Measurements from ENCODE around the gene NRSN2. TPM values are rescaled to one million over a fixed set of nuclear protein-coding genes. Genes with fewer than 3 reads are reported as not detected.

Gene NRSN2
- total and polyA plus RNA-seq, 4 donors = 32.3 to 150 (median 91.7) TPM

DNA sequence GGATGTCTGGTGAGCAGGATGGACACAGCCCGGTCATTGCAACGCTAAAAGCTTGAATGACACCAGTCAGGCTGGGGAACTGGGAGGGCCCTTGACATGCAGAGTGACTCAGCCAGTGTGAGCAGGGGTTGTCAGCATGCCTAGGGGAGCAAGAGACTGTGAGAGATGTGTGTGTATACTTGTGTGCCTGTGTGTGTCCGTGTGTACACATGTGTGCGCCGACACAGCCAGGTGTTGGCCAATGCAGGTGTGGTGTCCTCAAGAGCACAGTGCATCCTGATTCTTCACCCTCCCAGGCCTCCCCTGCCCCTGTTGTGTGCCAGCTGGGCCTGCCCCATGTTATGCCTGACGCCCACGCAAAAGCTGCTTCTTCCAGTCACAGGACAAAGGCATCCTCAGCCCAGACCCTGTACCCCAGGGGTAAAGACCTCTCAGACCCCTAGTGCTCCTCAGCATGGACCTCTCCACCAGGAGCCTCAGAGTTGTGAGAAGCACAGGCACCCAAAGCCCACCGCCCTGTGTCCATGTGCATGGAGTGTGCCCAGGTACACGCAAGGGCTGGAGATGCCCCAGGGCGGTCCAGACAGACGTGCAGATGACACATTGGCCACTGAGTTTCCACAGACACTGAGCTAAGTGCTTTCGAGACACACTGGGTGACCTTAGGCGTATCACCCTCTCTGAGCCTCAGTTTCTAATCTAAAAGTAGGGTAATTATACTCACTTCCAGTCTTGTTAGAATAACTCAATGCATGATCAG, 16.6 kb downstream of the NRSN2 start:
- Histone ChIP-seq H3K27me3 (ENCODE audit: control insufficient read depth, insufficient read depth, low read length) (no peaks in the 10 kb centered on the region), H3K4me3 (ENCODE audit: low read depth, low read length) (no peak overlapping the region), H3K36me3 (ENCODE audit: control insufficient read depth, insufficient read depth, low read length) (no peaks in the 10 kb centered on the region), H3K4me1 (ENCODE audit: control insufficient read depth, insufficient read depth, low read length) (peaks cover 3% of the 10 kb centered on the region), H3K9me3 (ENCODE audit: control insufficient read depth, insufficient read depth, low read length) (no peaks in the 10 kb centered on the region), H3K27ac (ENCODE audit: low read depth, low read length) (no peak overlapping the region)
- no peak for DNase-seq (ENCODE audit: low read depth in 4 of 6, low spot score in 6 of 6)
- 90% methylated on average over 11 of the region's 13 CpGs for WGBS (ENCODE audit: insufficient coverage)

DNA sequence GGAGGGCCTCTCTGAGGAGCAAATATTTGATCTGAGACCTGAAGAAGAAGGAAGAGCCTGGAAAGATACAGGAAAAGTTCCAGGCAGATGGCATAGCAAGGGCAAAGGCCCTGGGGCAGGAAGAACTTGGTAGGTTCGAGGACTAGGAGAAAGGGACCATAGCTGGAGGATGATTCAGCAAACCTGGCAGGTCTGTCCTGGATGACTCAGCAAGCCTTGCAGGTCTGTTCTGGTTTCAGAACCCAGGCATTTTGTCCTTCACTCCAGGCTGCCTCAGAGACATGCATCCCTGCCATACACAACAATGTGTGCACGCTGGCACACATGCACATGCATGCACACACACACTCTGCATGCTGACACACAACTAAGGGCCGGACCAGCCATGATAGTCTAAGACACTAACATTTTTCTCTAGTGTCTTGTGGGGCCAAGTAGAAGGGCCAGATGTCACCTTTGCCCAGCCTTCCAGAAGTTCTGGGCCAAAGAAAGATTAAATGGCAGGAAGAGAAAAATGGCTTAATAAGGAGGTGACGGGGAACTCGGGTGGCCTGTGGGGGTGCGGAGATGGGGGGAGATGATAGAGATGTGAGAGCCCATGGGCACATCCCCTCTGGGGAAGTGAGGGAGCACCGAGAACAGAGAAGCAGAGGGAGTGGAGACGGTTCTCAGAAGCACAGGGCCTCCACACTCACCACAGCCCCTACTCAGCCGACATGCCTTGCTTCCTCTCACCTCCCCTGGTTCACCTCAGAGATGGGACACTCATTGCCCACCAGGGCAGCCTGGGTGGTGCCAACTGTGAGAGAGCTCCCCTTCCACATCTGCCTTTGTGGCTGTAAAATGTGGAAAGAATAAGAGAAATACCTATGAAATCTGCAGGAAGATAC, 18.2 kb downstream of the NRSN2 start:
- no peak overlapping the region for H3K4me3 ChIP-seq (ENCODE audit: low read depth, low read length)
- H3K27ac ChIP-seq (ENCODE audit: low read depth, low read length) = no peak overlapping the region
- H3K9me3 ChIP-seq (ENCODE audit: control insufficient read depth, insufficient read depth, low read length) = no peaks in the 10 kb centered on the region
- no peaks in the 10 kb centered on the region for H3K27me3 ChIP-seq (ENCODE audit: control insufficient read depth, insufficient read depth, low read length)
- peaks cover 3% of the 10 kb centered on the region for H3K4me1 ChIP-seq (ENCODE audit: control insufficient read depth, insufficient read depth, low read length)
- H3K36me3 ChIP-seq (ENCODE audit: control insufficient read depth, insufficient read depth, low read length) = no peaks in the 10 kb centered on the region
- no peak for DNase-seq (ENCODE audit: low read depth in 4 of 6, low spot score in 6 of 6)
- 90% methylated on average over 4 of the region's 9 CpGs for WGBS (ENCODE audit: insufficient coverage)

DNA sequence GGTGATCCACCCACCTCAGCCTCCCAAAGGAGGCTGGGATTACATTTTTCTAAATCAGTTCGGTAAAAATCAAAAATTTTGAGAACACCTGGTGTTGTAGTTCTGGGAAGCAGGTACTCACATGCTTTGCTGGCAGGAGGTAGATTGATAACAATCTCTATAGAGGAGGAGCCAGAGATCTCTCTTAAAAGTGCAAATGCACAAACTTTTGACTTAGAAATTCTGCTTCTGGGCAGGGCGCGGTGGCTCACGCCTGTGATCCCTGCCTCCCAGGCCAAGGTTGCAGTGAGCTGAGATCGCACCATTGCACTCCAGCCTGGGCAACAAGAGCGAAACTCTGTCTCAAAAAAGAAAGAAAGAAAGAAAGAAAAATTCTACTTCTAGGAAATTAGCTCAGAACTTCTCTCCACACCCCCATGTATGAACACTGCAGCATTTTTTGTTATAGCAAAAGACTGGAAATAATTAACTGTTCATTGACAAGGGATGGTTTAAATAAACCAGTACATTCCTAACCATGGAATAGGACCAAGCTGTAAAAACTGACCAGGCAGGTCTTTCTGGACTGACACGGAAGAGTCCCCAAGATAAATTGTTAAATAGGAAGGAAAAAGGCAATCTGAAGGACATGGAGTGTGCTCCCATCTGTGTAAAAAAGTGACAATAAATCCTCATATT, 19.3 kb downstream of the NRSN2 start:
- H3K9me3 ChIP-seq (ENCODE audit: control insufficient read depth, insufficient read depth, low read length) = no peaks in the 10 kb centered on the region
- H3K27me3 ChIP-seq (ENCODE audit: control insufficient read depth, insufficient read depth, low read length) = no peaks in the 10 kb centered on the region
- H3K36me3 ChIP-seq (ENCODE audit: control insufficient read depth, insufficient read depth, low read length) = no peaks in the 10 kb centered on the region
- 95% methylated on average over 4 of the region's 7 CpGs for WGBS (ENCODE audit: insufficient coverage)
- DNase-seq (ENCODE audit: low read depth in 4 of 6, low spot score in 6 of 6) = no peak
- peaks cover 3% of the 10 kb centered on the region for H3K4me1 ChIP-seq (ENCODE audit: control insufficient read depth, insufficient read depth, low read length)
- no peak overlapping the region for H3K27ac ChIP-seq (ENCODE audit: low read depth, low read length)
- no peak overlapping the region for H3K4me3 ChIP-seq (ENCODE audit: low read depth, low read length)

DNA sequence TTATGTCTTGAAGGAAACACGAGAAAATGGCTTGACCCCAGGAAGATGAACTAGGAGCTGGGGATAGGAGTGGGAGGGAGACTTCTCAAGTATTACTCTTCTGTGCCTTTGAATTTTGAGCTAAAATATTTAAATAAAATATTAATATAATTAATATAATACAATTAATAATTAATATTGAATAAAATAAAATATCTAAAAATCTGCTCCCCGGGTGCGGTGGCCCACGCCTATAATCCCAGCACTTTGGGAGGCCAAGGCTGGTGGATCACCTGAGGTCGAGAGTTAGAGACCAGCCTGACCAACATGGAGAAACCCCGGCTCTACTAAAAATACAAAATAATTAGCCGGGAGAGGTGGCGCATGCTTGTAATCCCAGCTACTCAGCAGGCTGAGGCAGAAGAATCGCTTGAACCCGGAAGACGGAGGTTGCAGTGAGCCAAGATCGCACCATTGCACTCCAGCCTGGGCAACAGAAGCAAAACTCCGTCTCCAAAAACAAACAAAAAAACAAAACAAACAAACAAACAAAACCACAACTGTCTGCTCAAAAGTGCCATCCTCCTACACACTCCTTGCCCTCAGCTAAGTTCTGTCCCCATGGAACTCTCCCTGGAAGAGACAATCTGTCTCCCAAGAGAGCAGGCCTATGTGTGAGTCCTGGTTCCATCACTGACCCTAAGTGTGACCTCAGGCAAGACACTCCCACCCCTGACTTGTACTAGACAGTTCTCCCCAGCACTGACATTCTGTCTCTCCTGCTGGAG, 20.0 kb downstream of the NRSN2 start:
- Histone ChIP-seq H3K27me3 (ENCODE audit: control insufficient read depth, insufficient read depth, low read length) (no peaks in the 10 kb centered on the region), H3K4me1 (ENCODE audit: control insufficient read depth, insufficient read depth, low read length) (peaks cover 5% of the 10 kb centered on the region), H3K36me3 (ENCODE audit: control insufficient read depth, insufficient read depth, low read length) (no peaks in the 10 kb centered on the region), H3K4me3 (ENCODE audit: low read depth, low read length) (no peak overlapping the region), H3K27ac (ENCODE audit: low read depth, low read length) (no peak overlapping the region), H3K9me3 (ENCODE audit: control insufficient read depth, insufficient read depth, low read length) (no peaks in the 10 kb centered on the region)
- no peak for DNase-seq (ENCODE audit: low read depth in 4 of 6, low spot score in 6 of 6)
- 85% methylated on average over 7 of the region's 13 CpGs for WGBS (ENCODE audit: insufficient coverage)

DNA sequence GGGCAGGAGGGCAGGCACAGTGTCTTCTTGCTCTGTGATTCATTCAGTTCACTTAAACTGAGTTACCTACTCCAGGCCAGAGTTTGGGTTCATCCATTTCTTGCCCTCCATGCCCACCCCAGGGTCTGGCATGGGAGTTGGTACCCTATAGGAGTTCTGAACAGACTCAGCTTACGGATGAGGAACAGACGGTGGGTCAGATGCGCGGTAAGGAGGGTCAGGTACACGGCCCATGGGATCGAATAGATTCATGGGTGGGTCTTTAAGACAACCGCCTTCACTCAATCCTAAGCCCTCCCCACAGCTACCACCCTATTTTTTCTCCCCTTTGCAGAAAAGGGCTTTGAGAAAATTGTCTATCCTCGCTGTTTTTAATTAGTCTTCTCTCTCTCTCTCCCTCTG, 20.6 kb downstream of the NRSN2 start:
- Histone ChIP-seq H3K27ac (ENCODE audit: low read depth, low read length) (no peak overlapping the region), H3K9me3 (ENCODE audit: control insufficient read depth, insufficient read depth, low read length) (no peaks in the 10 kb centered on the region), H3K4me1 (ENCODE audit: control insufficient read depth, insufficient read depth, low read length) (peaks cover 4% of the 10 kb centered on the region), H3K4me3 (ENCODE audit: low read depth, low read length) (no peak overlapping the region), H3K27me3 (ENCODE audit: control insufficient read depth, insufficient read depth, low read length) (no peaks in the 10 kb centered on the region), H3K36me3 (ENCODE audit: control insufficient read depth, insufficient read depth, low read length) (no peaks in the 10 kb centered on the region)
- no peak for DNase-seq (ENCODE audit: low read depth in 4 of 6, low spot score in 6 of 6)
- WGBS (ENCODE audit: insufficient coverage) = 81% methylated on average over 2 of the region's 8 CpGs

DNA sequence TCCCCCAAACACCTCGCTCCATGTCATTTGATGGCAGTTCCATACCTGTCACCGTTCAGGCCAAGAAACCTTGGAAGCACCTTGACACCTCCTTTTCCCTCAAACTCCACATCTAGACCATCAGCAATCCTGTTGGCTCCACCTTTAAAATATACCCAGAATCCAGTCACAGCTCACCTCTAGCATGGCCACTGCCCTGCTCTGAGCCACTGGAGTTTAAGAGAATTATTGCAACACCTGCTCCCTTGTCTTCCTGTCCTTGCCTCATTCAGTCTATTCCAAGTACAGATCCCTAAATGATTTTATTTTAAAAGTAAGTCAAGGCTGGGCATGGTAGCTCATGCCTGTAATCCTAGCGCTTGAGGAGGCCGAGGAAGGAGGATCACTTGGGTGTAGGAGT, 22.0 kb downstream of the NRSN2 start:
- H3K4me1 ChIP-seq (ENCODE audit: control insufficient read depth, insufficient read depth, low read length) = peaks cover 3% of the 10 kb centered on the region
- WGBS (ENCODE audit: insufficient coverage) = 99% methylated on average over 4 of the region's 4 CpGs
- H3K9me3 ChIP-seq (ENCODE audit: control insufficient read depth, insufficient read depth, low read length) = no peaks in the 10 kb centered on the region
- no peaks in the 10 kb centered on the region for H3K27me3 ChIP-seq (ENCODE audit: control insufficient read depth, insufficient read depth, low read length)
- DNase-seq (ENCODE audit: low read depth in 4 of 6, low spot score in 6 of 6) = no peak
- no peak overlapping the region for H3K27ac ChIP-seq (ENCODE audit: low read depth, low read length)
- no peaks in the 10 kb centered on the region for H3K36me3 ChIP-seq (ENCODE audit: control insufficient read depth, insufficient read depth, low read length)
- no peak overlapping the region for H3K4me3 ChIP-seq (ENCODE audit: low read depth, low read length)

DNA sequence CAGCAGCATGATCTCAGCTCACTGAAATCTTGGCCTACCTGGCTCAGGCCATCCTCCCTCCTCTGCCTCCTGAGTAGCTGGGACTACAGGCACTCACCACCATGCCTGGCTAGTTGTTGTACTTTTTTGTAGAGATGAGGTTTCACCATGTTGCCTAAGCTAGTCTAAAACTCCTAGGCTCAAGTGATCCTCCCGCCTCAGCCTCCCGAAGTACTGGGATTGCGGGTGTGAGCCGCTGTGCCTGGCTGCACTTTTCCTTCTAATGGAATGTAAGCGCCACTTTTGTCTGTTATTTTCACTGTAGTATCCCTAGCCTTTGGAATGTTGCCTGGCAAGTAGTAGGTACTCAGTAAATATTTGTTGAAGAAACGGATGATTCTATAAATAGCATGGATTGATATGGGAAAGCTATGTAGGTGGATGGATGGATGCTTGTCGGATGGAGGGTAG, 23.3 kb downstream of the NRSN2 start:
- Histone ChIP-seq H3K4me1 (ENCODE audit: control insufficient read depth, insufficient read depth, low read length) (peaks cover 3% of the 10 kb centered on the region), H3K27ac (ENCODE audit: low read depth, low read length) (no peak overlapping the region), H3K36me3 (ENCODE audit: control insufficient read depth, insufficient read depth, low read length) (no peaks in the 10 kb centered on the region), H3K4me3 (ENCODE audit: low read depth, low read length) (no peak overlapping the region), H3K9me3 (ENCODE audit: control insufficient read depth, insufficient read depth, low read length) (no peaks in the 10 kb centered on the region), H3K27me3 (ENCODE audit: control insufficient read depth, insufficient read depth, low read length) (no peaks in the 10 kb centered on the region)
- no peak for DNase-seq (ENCODE audit: low read depth in 4 of 6, low spot score in 6 of 6)
- 84% methylated on average over 4 of the region's 7 CpGs for WGBS (ENCODE audit: insufficient coverage)

DNA sequence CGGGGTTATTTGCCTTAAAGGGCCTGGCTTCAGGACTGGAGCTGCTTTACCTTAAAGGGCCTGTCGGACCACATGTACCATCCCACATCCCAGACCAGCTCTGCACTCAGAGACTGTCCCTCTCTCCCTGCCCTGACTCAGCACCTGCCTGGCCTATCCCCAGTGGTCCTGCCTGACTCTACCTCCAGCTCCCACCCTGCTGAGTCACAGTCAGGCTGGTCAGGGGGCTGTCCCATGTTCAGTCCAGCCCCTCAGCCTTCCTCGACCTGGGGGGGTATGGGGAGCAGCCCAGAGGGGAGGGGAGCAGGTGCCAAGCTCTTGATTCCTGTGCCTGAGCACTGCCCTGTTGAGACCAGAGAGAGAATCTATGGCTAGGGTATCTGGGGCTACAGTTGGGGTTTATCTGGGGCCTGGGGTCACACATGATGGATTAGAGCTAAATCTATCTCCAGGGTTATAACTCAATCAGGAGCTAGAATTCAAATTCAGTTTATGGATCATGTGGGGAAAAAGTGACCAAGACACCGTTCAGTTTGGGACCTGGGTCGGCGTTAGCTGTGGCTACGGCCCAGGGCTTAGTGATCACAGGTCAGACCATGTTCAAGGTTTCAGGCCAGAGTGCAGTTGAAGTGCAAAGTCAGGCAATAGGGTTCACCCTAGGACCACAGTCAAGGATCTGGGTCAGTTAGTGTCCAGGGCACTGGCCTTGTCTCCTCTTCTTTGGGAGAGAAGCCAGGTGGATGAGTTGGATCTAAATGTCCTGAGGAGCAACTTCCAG, 24.3 kb downstream of the NRSN2 start:
- no peak overlapping the region for H3K4me3 ChIP-seq (ENCODE audit: low read depth, low read length)
- no peaks in the 10 kb centered on the region for H3K9me3 ChIP-seq (ENCODE audit: control insufficient read depth, insufficient read depth, low read length)
- peaks cover 3% of the 10 kb centered on the region for H3K4me1 ChIP-seq (ENCODE audit: control insufficient read depth, insufficient read depth, low read length)
- no peaks in the 10 kb centered on the region for H3K27me3 ChIP-seq (ENCODE audit: control insufficient read depth, insufficient read depth, low read length)
- no peaks in the 10 kb centered on the region for H3K36me3 ChIP-seq (ENCODE audit: control insufficient read depth, insufficient read depth, low read length)
- no peak for DNase-seq (ENCODE audit: low read depth in 4 of 6, low spot score in 6 of 6)
- no peak overlapping the region for H3K27ac ChIP-seq (ENCODE audit: low read depth, low read length)
- WGBS (ENCODE audit: insufficient coverage) = 79% methylated on average over 6 of the region's 7 CpGs
